Activated CD8-positive, alpha-beta memory T cell treated with anti-CD3 and anti-CD28 coated beads for 1 hour (primary cell): ENCODE data around the gene IL25.
"Not testable (repeated sequence)": the region's sequence is repeated elsewhere in the genome, so short reads cannot be mapped to it uniquely, and the experiment has no call there.

Experiments
- DNase-seq, 2 donors: peaks; one replicate each; pipeline ENCODE4 v3.0.0-alpha.2; 2020; ENCODE audit warnings: low read depth in 1 of 2; ENCODE audit errors: extremely low read depth in 1 of 2

Gene IL25

DNA sequence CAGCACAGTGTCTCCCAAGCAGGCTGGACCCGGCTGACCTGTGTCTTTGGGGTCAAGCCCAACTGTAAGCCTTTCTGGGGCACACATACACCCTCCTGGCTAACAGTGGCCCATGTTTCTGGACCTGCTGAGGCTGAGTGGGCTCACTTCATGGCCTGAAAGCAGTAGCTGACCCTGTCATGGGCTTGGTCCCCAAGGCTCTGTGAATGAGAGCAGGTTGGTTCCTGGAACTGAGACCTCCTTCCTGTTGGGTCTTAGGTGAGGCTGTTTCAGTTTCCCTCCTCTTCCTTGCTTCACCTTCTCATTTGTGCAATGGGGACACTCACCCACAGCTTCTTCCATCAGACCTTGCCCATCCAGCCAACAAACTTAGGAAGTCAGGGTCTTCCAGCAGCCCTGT is 744 bp upstream of the IL25 start:
- no peak for DNase-seq

- DNase-seq, result no peak
These were observed 432 bp downstream of the IL25 start for GRCh38 chr14:23373041-23373440.

GRCh38 chr14:23375527-23376251 is 3.1 kb downstream of the IL25 start:
- no peak for DNase-seq

GRCh38 chr14:23376482-23377197 is 4.0 kb downstream of the IL25 start, which contains the start of gene CMTM5:
Gene CMTM5 (plus strand): TSS chr14:23377046. CDS start chr14:23377252, 206 bp downstream.
- no peak for DNase-seq

GRCh38 chr14:23377198-23377550 is 4.6 kb downstream of the IL25 start:
- DNase-seq, result no peak

GRCh38 chr14:23377573-23378563 is 5.3 kb downstream of the IL25 start:
- no peak for DNase-seq

GRCh38 chr14:23378612-23379220 is 6.1 kb downstream of the IL25 start:
- DNase-seq, result no peak

GRCh38 chr14:23379366-23380196 is 7.0 kb downstream of the IL25 start:
- DNase-seq, result peak; percentile 25 to 53

- DNase-seq, result no peak
These were observed 7.7 kb downstream of the IL25 start for GRCh38 chr14:23380197-23380914.

DNA sequence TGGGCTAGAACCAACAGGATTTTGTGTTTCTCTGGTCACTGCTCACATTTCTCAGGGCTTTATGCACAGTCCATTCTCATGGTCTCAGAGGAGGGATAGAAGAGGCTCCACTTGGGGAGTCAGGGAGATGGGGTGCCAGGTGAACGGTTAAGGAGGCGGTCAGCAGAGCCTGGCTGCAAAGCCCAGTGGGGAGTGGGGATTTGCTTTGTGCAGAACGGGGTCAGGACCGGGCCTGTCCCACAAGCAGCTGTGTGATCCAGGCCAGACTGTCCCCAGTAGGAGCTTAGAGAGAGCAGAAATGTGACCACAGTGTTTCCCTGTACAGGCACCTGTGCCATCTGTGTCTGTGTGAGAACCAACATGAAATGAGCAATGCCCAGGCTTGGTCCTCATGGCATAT is 8.4 kb downstream of the IL25 start:
- DNase-seq, result no peak

- no peak for DNase-seq
These were observed 9.3 kb downstream of the IL25 start for GRCh38 chr14:23381871-23382270.

GRCh38 chr14:23382276-23382675 is 9.7 kb downstream of the IL25 start:
- DNase-seq, result no peak

GRCh38 chr14:23382731-23383440 is 10.3 kb downstream of the IL25 start:
- no peak for DNase-seq

DNA sequence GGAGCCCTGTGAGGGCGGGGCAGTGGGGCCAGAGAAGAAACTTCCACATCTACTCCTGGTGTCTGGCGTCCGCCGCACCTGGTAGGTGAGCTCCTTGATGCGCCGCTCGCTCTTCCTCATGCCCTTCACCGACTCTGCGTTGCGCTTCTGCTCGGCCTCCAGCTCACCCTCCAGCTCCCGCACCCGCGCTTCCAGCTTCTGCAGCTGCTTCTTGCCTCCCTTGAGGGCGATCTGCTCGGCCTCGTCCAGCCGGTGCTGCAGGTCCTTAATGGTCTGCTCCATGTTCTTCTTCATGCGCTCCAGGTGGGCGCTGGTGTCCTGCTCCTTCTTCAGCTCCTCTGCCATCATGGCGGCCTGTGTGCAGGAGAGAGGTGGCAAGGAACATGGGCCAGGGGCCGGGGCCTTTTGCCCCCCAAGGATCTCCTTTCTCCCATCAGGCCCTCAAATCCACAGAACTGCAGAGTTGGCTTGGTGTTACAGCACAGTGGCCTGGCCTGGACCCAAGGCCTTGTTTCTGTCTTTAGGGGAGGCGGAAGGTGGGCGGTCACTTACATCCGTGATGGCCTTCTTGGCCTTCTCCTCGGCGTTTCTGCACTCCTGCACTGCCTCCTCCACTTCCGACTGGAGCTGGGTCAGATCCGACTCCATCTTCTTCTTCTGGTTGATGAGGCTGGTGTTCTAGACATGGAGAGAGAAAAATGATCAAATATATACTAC is 11.9 kb downstream of the IL25 start:
- no peak for DNase-seq

DNA sequence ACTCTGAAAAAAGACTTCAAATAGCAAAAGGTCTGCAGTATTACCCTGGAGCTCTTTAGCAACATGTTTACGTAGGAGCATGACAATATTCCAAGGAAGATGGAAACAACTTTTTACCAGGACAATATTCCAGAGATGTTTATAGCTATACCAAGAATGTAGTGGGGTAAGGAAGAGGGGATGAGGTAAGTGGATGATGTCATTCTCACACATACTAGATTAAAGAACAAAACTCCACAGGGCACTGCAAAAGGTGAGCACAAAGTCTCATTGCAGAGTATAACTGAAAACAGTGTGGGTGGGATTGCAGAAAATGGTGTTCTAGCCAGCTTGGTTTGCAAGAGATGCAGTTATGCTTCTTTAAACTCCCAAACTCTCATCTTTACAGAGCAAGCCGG is 12.6 kb downstream of the IL25 start:
- DNase-seq, result no peak

DNA sequence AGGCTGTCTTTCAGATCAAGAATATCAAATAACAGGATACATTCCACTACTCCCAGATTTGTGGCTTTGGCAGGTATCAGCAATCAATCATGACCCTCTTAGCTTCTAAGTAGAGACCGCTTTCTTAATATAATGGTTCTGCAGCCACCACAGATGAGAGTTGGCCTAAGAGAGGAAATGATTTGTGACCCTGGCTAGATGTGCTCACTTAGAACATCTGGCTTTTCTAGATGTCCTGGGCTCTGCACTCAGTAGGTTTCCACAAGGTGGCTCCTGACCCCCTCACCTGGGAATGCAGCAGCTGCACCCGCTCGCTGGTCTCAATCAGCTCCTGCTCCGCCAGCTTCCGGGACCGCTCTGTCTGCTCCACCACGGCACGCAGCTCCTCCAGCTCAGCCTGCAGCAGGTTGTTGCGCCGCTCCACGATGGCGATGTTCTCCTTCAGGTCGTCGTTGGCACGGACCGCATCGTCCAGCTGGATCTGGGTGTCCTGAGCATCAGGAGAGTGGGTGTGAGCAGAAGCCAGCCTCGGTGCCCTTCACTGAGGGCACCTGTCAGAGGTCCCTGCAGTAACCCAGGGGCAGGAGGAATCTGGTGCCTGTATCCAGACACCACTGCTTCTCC is 13.1 kb downstream of the IL25 start:
- no peak for DNase-seq

DNA sequence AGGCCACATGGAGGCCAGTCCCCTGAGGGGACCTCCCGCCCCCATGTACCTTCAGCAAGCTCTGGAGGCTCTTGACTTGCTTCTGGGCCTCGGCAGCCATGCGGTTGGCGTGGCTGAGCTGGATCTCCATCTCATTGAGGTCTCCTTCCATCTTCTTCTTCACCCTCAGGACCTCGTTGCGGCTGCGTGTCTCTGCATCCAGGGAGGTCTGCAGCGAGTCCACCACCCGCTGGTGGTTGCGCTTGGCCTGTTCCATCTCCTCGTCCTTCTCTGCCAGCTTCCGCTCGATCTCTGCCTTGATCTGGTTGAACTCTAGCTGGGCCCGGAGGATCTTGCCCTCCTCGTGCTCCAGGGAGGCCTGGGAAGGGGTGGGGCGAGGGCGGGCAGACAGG is 13.7 kb downstream of the IL25 start:
- not testable (repeated sequence) for DNase-seq

GRCh38 chr14:23386999-23387398 is 14.4 kb downstream of the IL25 start:
- DNase-seq, result no peak
